IMR-90 (cell line): ENCODE results near the gene DMAP1. TPM values are rescaled to one million over a fixed set of nuclear protein-coding genes. Genes with fewer than 3 reads are reported as not detected.

ENCODE experiments used
- ATAC-seq: fragments of 200-7000 bp; cut with Tn5 transposase; 2 replicates; pipeline ENCODE4 v1.9.1; 2020; ENCODE audit warnings: low read depth, mild to moderate bottlenecking, moderate library complexity
- BruUV-seq: library from RNA; stranded (reverse); fragments of 400-500 nt; replicated peaks from 2 replicates; lab custom pipeline; 2021; lab: Mats Ljungman, UMichigan
- CTCF ChIA-PET: fragments of 300-600 bp; formaldehyde crosslinking; extraction: SDS; loops from one replicate; lab custom pipeline; 2021; ENCODE audit warnings: antibody characterized with exemption; lab: Yijun Ruan, JAX
- POLR2A ChIA-PET: fragments of 300-600 bp; sonication (Branson Sonifier 250); formaldehyde crosslinking; loops from one replicate; lab custom pipeline; 2022; ENCODE audit warnings: antibody characterized with exemption; ENCODE audit not compliant: unreplicated experiment; lab: Charles Lee
- DNase-seq: peaks from one replicate; pipeline ENCODE4 v3.0.0; 2013
- H2AFZ ChIP-seq: replicated peaks from 2 replicates; pipeline ENCODE3; 2013; ENCODE audit warnings: low read length, mild to moderate bottlenecking; ENCODE audit not compliant: poor library complexity
- H2AK5ac ChIP-seq: 2 replicates; pipeline ENCODE4 v1.6.1; 2013; ENCODE audit warnings: low read depth, low read length, inconsistent platforms
- H2AK9ac ChIP-seq: replicated peaks from 2 replicates; pipeline ENCODE3; 2013; ENCODE audit warnings: mild to moderate bottlenecking, low read depth, low read length, moderate library complexity; ENCODE audit not compliant: poor library complexity
- H2BK120ac ChIP-seq: 2 replicates; pipeline ENCODE4 v1.6.1; 2013; ENCODE audit warnings: low read depth, low read length, inconsistent platforms
- H2BK15ac ChIP-seq: 3 replicates; pipeline ENCODE4 v1.6.1; 2013; ENCODE audit warnings: low read depth, low read length, inconsistent platforms
- H2BK20ac ChIP-seq: 2 replicates; pipeline ENCODE4 v1.6.1; 2013; ENCODE audit warnings: low read depth, mild to moderate bottlenecking, inconsistent platforms, low read length, moderate library complexity
- H2BK5ac ChIP-seq: 2 replicates; pipeline ENCODE4 v1.6.1; 2013; ENCODE audit warnings: mild to moderate bottlenecking, low read depth, low read length, inconsistent platforms; ENCODE audit not compliant: poor library complexity, severe bottlenecking
- H3K14ac ChIP-seq: replicated peaks from 2 replicates; pipeline ENCODE4 v1.6.1; 2013; ENCODE audit warnings: low read depth, low read length, inconsistent platforms
- H3K18ac ChIP-seq: 2 replicates; pipeline ENCODE4 v1.6.1; 2013; ENCODE audit warnings: low read depth, low read length, control low read depth
- H3K23ac ChIP-seq: 2 replicates; pipeline ENCODE4 v1.6.1; 2013; ENCODE audit warnings: low read depth, low read length, inconsistent platforms
- H3K27ac ChIP-seq: 2 replicates; pipeline ENCODE4 v1.5.1; 2013; ENCODE audit warnings: mild to moderate bottlenecking, control low read depth, low read length; ENCODE audit not compliant: insufficient read depth
- H3K27me3 ChIP-seq: 2 replicates; pipeline ENCODE4 v1.6.1; 2013; ENCODE audit warnings: low read length; ENCODE audit not compliant: control insufficient read depth, insufficient read depth
- H3K36me3 ChIP-seq: 2 replicates; pipeline ENCODE4 v1.6.1; 2013; ENCODE audit warnings: low read length, mixed read lengths; ENCODE audit not compliant: control insufficient read depth, insufficient read depth
- H3K4ac ChIP-seq: 2 replicates; pipeline ENCODE4 v1.6.1; 2013; ENCODE audit warnings: low read depth, low read length, inconsistent platforms
- H3K4me1 ChIP-seq: 2 replicates; pipeline ENCODE4 v1.6.1; 2013; ENCODE audit warnings: low read length, mixed read lengths; ENCODE audit not compliant: control insufficient read depth, insufficient read depth
- H3K4me2 ChIP-seq: 2 replicates; pipeline ENCODE4 v1.6.1; 2013; ENCODE audit warnings: low read depth, mild to moderate bottlenecking, control low read depth, low read length, moderate library complexity
- H3K4me3 ChIP-seq: 2 replicates; pipeline ENCODE4 v1.5.1; 2013; ENCODE audit warnings: low read depth, mild to moderate bottlenecking, control low read depth, low read length, moderate library complexity; ENCODE audit not compliant: insufficient read depth
- H3K56ac ChIP-seq: 2 replicates; pipeline ENCODE4 v1.6.1; 2013; ENCODE audit warnings: low read length, inconsistent platforms; ENCODE audit not compliant: insufficient read depth; ENCODE audit errors: extremely low read depth
- H3K79me1 ChIP-seq, 2 experiments: 2 replicates each; pipeline ENCODE4 v1.6.1; 2013; ENCODE audit warnings: low read length in 2 of 2, inconsistent platforms in 1 of 2, low read depth in 1 of 2
- H3K9ac ChIP-seq: 2 replicates; pipeline ENCODE4 v1.6.1; 2013; ENCODE audit warnings: low read depth, low read length, control low read depth
- H3K9me1 ChIP-seq: 2 replicates; pipeline ENCODE4 v1.6.1; 2013; ENCODE audit warnings: low read length, inconsistent platforms; ENCODE audit not compliant: insufficient read depth
- H3K9me3 ChIP-seq: 2 replicates; pipeline ENCODE4 v1.6.1; 2013; ENCODE audit warnings: low read length; ENCODE audit not compliant: control insufficient read depth, insufficient read depth
- H4K20me1 ChIP-seq: 2 replicates; pipeline ENCODE4 v1.6.1; 2013; ENCODE audit warnings: low read length, inconsistent platforms; ENCODE audit not compliant: insufficient read depth
- H4K5ac ChIP-seq: 2 replicates; pipeline ENCODE4 v1.6.1; 2013; ENCODE audit warnings: mild to moderate bottlenecking, low read depth, low read length, control low read depth
- H4K8ac ChIP-seq, 2 experiments: 2 replicates each; pipeline ENCODE4 v1.6.1; 2013; ENCODE audit warnings: low read depth in 2 of 2, low read length in 2 of 2, control low read depth in 1 of 2, inconsistent platforms in 1 of 2
- H4K91ac ChIP-seq: 2 replicates; pipeline ENCODE4 v1.6.1; 2013; ENCODE audit warnings: low read depth, low read length, inconsistent platforms; ENCODE audit not compliant: insufficient read depth
- BHLHE40 ChIP-seq: fragments of 150-350 bp; IDR thresholded peaks from 2 replicates; pipeline ENCODE4 v1.6.1; 2016; ENCODE audit warnings: mild to moderate bottlenecking, low read depth, low read length
- CTCF ChIP-seq: conservative IDR thresholded peaks from 2 replicates; pipeline ENCODE4 v1.5.1; 2012; ENCODE audit warnings: mild to moderate bottlenecking, low read depth, low read length, improper control_type of control experiment
- ELK1 ChIP-seq: fragments of 150-350 bp; IDR thresholded peaks from 2 replicates; pipeline ENCODE4 v1.6.1; 2016; ENCODE audit warnings: low read depth, mild to moderate bottlenecking, low read length, moderate library complexity, borderline replicate concordance
- NFE2L2 ChIP-seq: fragments of 150-350 bp; IDR thresholded peaks from 2 replicates; pipeline ENCODE4 v1.6.1; 2016; ENCODE audit warnings: low read depth, mild to moderate bottlenecking, low read length
- RAD21 ChIP-seq: IDR thresholded peaks from 2 replicates; pipeline ENCODE4 v1.6.1; 2012; ENCODE audit warnings: low read length, improper control_type of control experiment
- RCOR1 ChIP-seq: IDR thresholded peaks from 2 replicates; pipeline ENCODE4 v1.6.1; 2012; ENCODE audit warnings: mild to moderate bottlenecking, low read length, improper control_type of control experiment; ENCODE audit not compliant: insufficient replicate concordance
- whole genome bisulfite sequencing, 2 experiments: methylation state at CpG; one replicate each; pipeline versions ENCODE4 v1.1.5 to v1.1.7; 2013; ENCODE audit warnings: missing lambda C conversion rate in 2 of 2; ENCODE audit not compliant: insufficient read length in 1 of 2; ENCODE audit errors: extremely low coverage in 2 of 2; 5-methylcytosine and 5-hydroxymethylcytosine counted together
- dilution Hi-C: fragments of 300-500 bp; cut with HindIII; formaldehyde crosslinking; loops from one replicate; pipeline ENCODE4 v1.14.3; 2018; ENCODE audit warnings: low sequenced_read_pairs; ENCODE audit not compliant: unreplicated experiment
- in situ Hi-C: fragments of 300-500 bp; cut with MboI; formaldehyde crosslinking; loops from 3 replicates; pipeline ENCODE4 v1.14.3; 2019; ENCODE audit warnings: low sequenced_read_pairs, inconsistent platforms, mixed read lengths
- intact Hi-C: fragments of 100-400 bp; cut with micrococcal nuclease; formaldehyde crosslinking; loops from 2 replicates; pipeline ENCODE4 v1.10.0; 2022
- polyA plus RNA-seq, 3 experiments: library from polyadenylated mRNA; depleted of rRNA; stranded (reverse); fragments of >200 nt; gene quantifications; 2 replicates each; pipeline ENCODE4 v1.2.3, GENCODE V29; 2012; ENCODE audit warnings: low replicate concordance in 1 of 3
- total RNA-seq: library from RNA; depleted of rRNA; stranded (reverse); fragments of >200 nt; gene quantifications from 2 replicates; pipeline ENCODE4 v1.2.3, GENCODE V29; 2012

The DMAP1 gene
- total and polyA plus RNA-seq, 2 of the 4 experiments (the other 2 are of a cell fraction), result 22.2 to 34.3 TPM

DNA sequence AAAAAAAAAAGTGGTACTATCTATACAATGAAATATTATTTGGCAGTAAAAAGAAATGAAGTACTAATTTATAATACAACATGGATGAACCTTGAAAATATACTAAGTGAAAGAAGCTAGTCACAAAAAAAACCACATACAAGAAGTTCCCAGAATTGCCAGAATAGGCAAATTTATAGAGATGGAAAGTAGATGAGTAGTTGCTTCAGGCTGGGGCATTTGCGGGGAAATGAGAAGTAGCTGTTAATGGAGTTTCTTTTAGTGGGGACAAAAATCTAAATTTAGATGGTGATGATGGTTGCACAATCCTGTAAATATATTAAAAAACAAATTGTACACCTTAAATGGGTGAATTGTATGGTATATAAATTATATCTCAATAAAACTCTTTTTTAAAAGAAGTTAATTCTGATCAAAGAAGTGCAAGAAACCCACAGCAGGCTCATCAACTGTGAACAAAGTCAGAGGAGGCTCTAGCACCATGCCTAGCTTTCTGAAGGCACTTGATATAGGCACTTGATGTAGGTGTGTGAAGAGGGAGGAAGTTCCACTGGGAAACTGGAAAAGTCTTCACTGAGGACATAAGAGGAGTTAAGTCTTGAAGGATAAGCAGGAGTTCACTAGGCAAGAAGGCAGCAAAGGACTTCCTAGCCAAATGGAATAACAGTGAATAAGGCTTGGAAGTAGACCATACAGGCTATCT, 52.5 kb downstream of the DMAP1 start:
- ATAC-seq (no peak), DNase-seq (no peak)
- in situ Hi-C loops, result no loop called here
- dilution Hi-C loops, result no loop called here
- Histone ChIP-seq H4K91ac (no peak overlapping the region), H3K18ac (no peak overlapping the region), H3K14ac (no peak overlapping the region), H3K4me3 (no peak overlapping the region), H3K23ac (no peak overlapping the region), H3K27me3 (no peaks in the 10 kb centered on the region), H3K4ac (no peak overlapping the region), H3K36me3 (no peaks in the 10 kb centered on the region), H2BK20ac (no peak overlapping the region), H2AFZ (no peak overlapping the region), H3K9me3 (no peaks in the 10 kb centered on the region), H2BK120ac (no peak overlapping the region), H4K5ac (no peak overlapping the region), H2BK5ac (no peak overlapping the region), H3K9ac (no peak overlapping the region), H2AK9ac (no peak overlapping the region), H3K79me1 (peaks cover 3 to 12% of the 10 kb centered on the region in 2 experiments; a peak in 2 of 4 replicates), H4K20me1 (peaks cover 9% of the 10 kb centered on the region; the same call in 1 of the 2 replicates), H3K9me1 (peaks cover 8% of the 10 kb centered on the region; the same call in 1 of the 2 replicates), H4K8ac (no peak overlapping the region), H3K27ac (no peak overlapping the region), H2AK5ac (no peak overlapping the region), H2BK15ac (no peak overlapping the region), H3K56ac (no peak overlapping the region), H3K4me2 (no peak overlapping the region), H3K4me1 (no peaks in the 10 kb centered on the region)
- intact Hi-C loops, result no loop called here
- TF ChIP-seq RCOR1 (no peak), ELK1 (no peak), NFE2L2 (no peak), CTCF (no peak), RAD21 (no peak), BHLHE40 (no peak)
- ChIA-PET POLR2A (no interaction called here), CTCF (interaction anchor here (1.2 kb wide), 1 partner anchor 10 kb away, joined by 3 read pairs; no protein-coding TSS in a partner anchor)
- no TSS peak for BruUV-seq
- WGBS, 2 experiments, result no CpG with 5 or more reads among the region's 1 CpG
